ENCODE data around the gene ARRDC4.

ARRDC4 gene

GRCh38 chr15:97986781-97987180 lies 26.3 kb downstream of the ARRDC4 start:
- Histone ChIP-seq H3K9ac (ENCODE audit: insufficient read length, low read depth) (no peak overlapping the region), H3K9me3 (ENCODE audit: insufficient read depth, low read length) (peaks cover 15% of the 10 kb centered on the region; the same call in 1 of the 2 replicates), H3K36me3 (ENCODE audit: insufficient read depth, insufficient read length, low read length) (no peaks in the 10 kb centered on the region), H3K4me1 (ENCODE audit: insufficient read depth, insufficient read length) (no peaks in the 10 kb centered on the region), H3K4me3 (ENCODE audit: insufficient read length, low read depth) (no peak overlapping the region), H3K27me3 (ENCODE audit: insufficient read depth, insufficient read length) (no peaks in the 10 kb centered on the region)
- TF ChIP-seq SUZ12 (IDR thresholded peaks at IDR 0.05; ENCODE audit: extremely low read depth, insufficient read depth, insufficient read length) (no peak), ZNF274 (IDR thresholded peaks at IDR 0.05; ENCODE audit: low read depth, low read length) (no peak), YY1 (IDR thresholded peaks at IDR 0.05; ENCODE audit: insufficient read depth, insufficient read length) (no peak)
- no peak for DNase-seq (ENCODE audit: low read depth, low spot score)

- no peak for DNase-seq (ENCODE audit: low read depth, low spot score)
- Histone ChIP-seq H3K9ac (ENCODE audit: insufficient read length, low read depth) (no peak overlapping the region), H3K36me3 (ENCODE audit: insufficient read depth, insufficient read length, low read length) (no peaks in the 10 kb centered on the region), H3K4me3 (ENCODE audit: insufficient read length, low read depth) (no peak overlapping the region), H3K4me1 (ENCODE audit: insufficient read depth, insufficient read length) (no peaks in the 10 kb centered on the region), H3K27me3 (ENCODE audit: insufficient read depth, insufficient read length) (no peaks in the 10 kb centered on the region), H3K9me3 (ENCODE audit: insufficient read depth, low read length) (peaks cover 15% of the 10 kb centered on the region; the same call in 1 of the 2 replicates)
- no peak for TF ChIP-seq SUZ12 (IDR thresholded peaks at IDR 0.05; ENCODE audit: extremely low read depth, insufficient read depth, insufficient read length)
- no peak for TF ChIP-seq ZNF274 (IDR thresholded peaks at IDR 0.05; ENCODE audit: low read depth, low read length)
- no peak for TF ChIP-seq YY1 (IDR thresholded peaks at IDR 0.05; ENCODE audit: insufficient read depth, insufficient read length)
Measured at GRCh38 chr15:97989299-97989698, 28.8 kb downstream of the ARRDC4 start.

- Histone ChIP-seq H3K4me1 (ENCODE audit: insufficient read depth, insufficient read length) (no peaks in the 10 kb centered on the region), H3K36me3 (ENCODE audit: insufficient read depth, insufficient read length, low read length) (no peaks in the 10 kb centered on the region), H3K27me3 (ENCODE audit: insufficient read depth, insufficient read length) (no peaks in the 10 kb centered on the region), H3K4me3 (ENCODE audit: insufficient read length, low read depth) (no peak overlapping the region), H3K9ac (ENCODE audit: insufficient read length, low read depth) (no peak overlapping the region), H3K9me3 (ENCODE audit: insufficient read depth, low read length) (peaks cover 5% of the 10 kb centered on the region; the same call in 1 of the 2 replicates)
- TF ChIP-seq ZNF274 (IDR thresholded peaks at IDR 0.05; ENCODE audit: low read depth, low read length) (no peak), YY1 (IDR thresholded peaks at IDR 0.05; ENCODE audit: insufficient read depth, insufficient read length) (no peak), SUZ12 (IDR thresholded peaks at IDR 0.05; ENCODE audit: extremely low read depth, insufficient read depth, insufficient read length) (no peak)
- no peak for DNase-seq (ENCODE audit: low read depth, low spot score)
Measured at GRCh38 chr15:97991972-97992541, 31.6 kb downstream of the ARRDC4 start.

GRCh38 chr15:97992823-97993222 lies 32.3 kb downstream of the ARRDC4 start:
- DNase-seq (ENCODE audit: low read depth, low spot score), result no peak
- Histone ChIP-seq H3K27me3 (ENCODE audit: insufficient read depth, insufficient read length) (no peaks in the 10 kb centered on the region), H3K9me3 (ENCODE audit: insufficient read depth, low read length) (no peaks in the 10 kb centered on the region), H3K36me3 (ENCODE audit: insufficient read depth, insufficient read length, low read length) (no peaks in the 10 kb centered on the region), H3K4me3 (ENCODE audit: insufficient read length, low read depth) (no peak overlapping the region), H3K9ac (ENCODE audit: insufficient read length, low read depth) (no peak overlapping the region), H3K4me1 (ENCODE audit: insufficient read depth, insufficient read length) (no peaks in the 10 kb centered on the region)
- TF ChIP-seq SUZ12 (IDR thresholded peaks at IDR 0.05; ENCODE audit: extremely low read depth, insufficient read depth, insufficient read length), result no peak
- no peak for TF ChIP-seq YY1 (IDR thresholded peaks at IDR 0.05; ENCODE audit: insufficient read depth, insufficient read length)
- TF ChIP-seq ZNF274 (IDR thresholded peaks at IDR 0.05; ENCODE audit: low read depth, low read length), result no peak

- Histone ChIP-seq H3K36me3 (ENCODE audit: insufficient read depth, insufficient read length, low read length) (no peaks in the 10 kb centered on the region), H3K9ac (ENCODE audit: insufficient read length, low read depth) (no peak overlapping the region), H3K27me3 (ENCODE audit: insufficient read depth, insufficient read length) (no peaks in the 10 kb centered on the region), H3K4me3 (ENCODE audit: insufficient read length, low read depth) (no peak overlapping the region), H3K9me3 (ENCODE audit: insufficient read depth, low read length) (no peaks in the 10 kb centered on the region), H3K4me1 (ENCODE audit: insufficient read depth, insufficient read length) (no peaks in the 10 kb centered on the region)
- DNase-seq (ENCODE audit: low read depth, low spot score), result no peak
- TF ChIP-seq YY1 (IDR thresholded peaks at IDR 0.05; ENCODE audit: insufficient read depth, insufficient read length) (no peak), SUZ12 (IDR thresholded peaks at IDR 0.05; ENCODE audit: extremely low read depth, insufficient read depth, insufficient read length) (no peak), ZNF274 (IDR thresholded peaks at IDR 0.05; ENCODE audit: low read depth, low read length) (no peak)
Measured at GRCh38 chr15:97993310-97993738, 32.8 kb downstream of the ARRDC4 start.

- no peaks in the 10 kb centered on the region for H3K36me3 ChIP-seq (ENCODE audit: insufficient read depth, insufficient read length, low read length)
- H3K9ac ChIP-seq (ENCODE audit: insufficient read length, low read depth), result no peak overlapping the region
- H3K4me1 ChIP-seq (ENCODE audit: insufficient read depth, insufficient read length), result no peaks in the 10 kb centered on the region
- no peaks in the 10 kb centered on the region for H3K9me3 ChIP-seq (ENCODE audit: insufficient read depth, low read length)
- H3K4me3 ChIP-seq (ENCODE audit: insufficient read length, low read depth), result no peak overlapping the region
- no peak for DNase-seq (ENCODE audit: low read depth, low spot score)
- TF ChIP-seq ZNF274 (IDR thresholded peaks at IDR 0.05; ENCODE audit: low read depth, low read length) (no peak), YY1 (IDR thresholded peaks at IDR 0.05; ENCODE audit: insufficient read depth, insufficient read length) (no peak), SUZ12 (IDR thresholded peaks at IDR 0.05; ENCODE audit: extremely low read depth, insufficient read depth, insufficient read length) (no peak)
- no peaks in the 10 kb centered on the region for H3K27me3 ChIP-seq (ENCODE audit: insufficient read depth, insufficient read length)
Measured at GRCh38 chr15:97994236-97994635, 33.7 kb downstream of the ARRDC4 start.

GRCh38 chr15:97995192-97995591 lies 34.7 kb downstream of the ARRDC4 start:
- no peak overlapping the region for H3K9ac ChIP-seq (ENCODE audit: insufficient read length, low read depth)
- no peaks in the 10 kb centered on the region for H3K27me3 ChIP-seq (ENCODE audit: insufficient read depth, insufficient read length)
- H3K4me3 ChIP-seq (ENCODE audit: insufficient read length, low read depth), result no peak overlapping the region
- no peaks in the 10 kb centered on the region for H3K36me3 ChIP-seq (ENCODE audit: insufficient read depth, insufficient read length, low read length)
- TF ChIP-seq ZNF274 (IDR thresholded peaks at IDR 0.05; ENCODE audit: low read depth, low read length), result no peak
- no peak for TF ChIP-seq YY1 (IDR thresholded peaks at IDR 0.05; ENCODE audit: insufficient read depth, insufficient read length)
- TF ChIP-seq SUZ12 (IDR thresholded peaks at IDR 0.05; ENCODE audit: extremely low read depth, insufficient read depth, insufficient read length), result no peak
- no peaks in the 10 kb centered on the region for H3K9me3 ChIP-seq (ENCODE audit: insufficient read depth, low read length)
- DNase-seq (ENCODE audit: low read depth, low spot score), result no peak
- H3K4me1 ChIP-seq (ENCODE audit: insufficient read depth, insufficient read length), result no peaks in the 10 kb centered on the region

Measured in NT2/D1 (cell line).